ENCODE results near the gene PTPRN2. TPM values are rescaled to one million over a fixed set of nuclear protein-coding genes. Genes with fewer than 3 reads are reported as not detected.

Gene PTPRN2
- total RNA-seq, 1 experiment from 2014 or later, result not detected

DNA sequence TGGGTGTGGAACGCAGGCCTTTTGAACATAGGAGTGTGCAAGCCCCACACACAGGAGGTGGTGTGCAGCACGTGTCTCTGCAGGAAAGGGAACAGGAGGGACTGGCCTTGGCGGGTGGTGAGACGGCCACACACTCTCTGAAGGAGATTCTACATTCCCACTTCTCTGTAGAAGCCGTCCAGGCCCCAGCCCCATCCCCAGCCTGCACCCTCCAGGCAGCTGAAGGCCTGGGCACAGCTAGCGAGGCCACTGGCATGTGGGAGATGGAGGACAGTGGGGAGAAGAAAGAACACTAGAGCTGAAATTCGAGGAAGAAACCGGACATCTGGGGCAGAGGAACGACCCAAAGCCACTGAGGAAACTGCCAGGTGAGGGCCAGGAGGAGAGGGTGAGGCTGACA, 743.5 kb downstream of the PTPRN2 start:
- Histone ChIP-seq H3K36me3 (ENCODE audit: low read depth) (no peaks in the 10 kb centered on the region), H4K20me1 (ENCODE audit: insufficient read depth) (no peaks in the 10 kb centered on the region), H3K27me3 (ENCODE audit: insufficient read depth, low read depth) (peaks cover 93% of the 10 kb centered on the region), H3K27ac (no peak overlapping the region), H3K4me3 (no peak overlapping the region), H3K9me3 (ENCODE audit: insufficient read depth, low read depth) (no peaks in the 10 kb centered on the region; the same call in 1 of the 2 replicates), H3K79me2 (ENCODE audit: low read depth) (no peaks in the 10 kb centered on the region), H3K9me2 (ENCODE audit: insufficient read depth) (no peaks in the 10 kb centered on the region), H3K4me1 (replicated peaks; ENCODE audit: insufficient read depth) (no peaks in the 10 kb centered on the region), H2AFZ (no peak overlapping the region), H3F3A (ENCODE audit: insufficient read depth, low read depth) (no peaks in the 10 kb centered on the region), H3K4me2 (no peak overlapping the region)
- ChIA-PET POLR2A (ENCODE audit: unreplicated experiment) (no interaction called here), CTCF (no interaction called here)
- DNase-seq, result no peak
- no peak for TF ChIP-seq EZH2 (IDR thresholded peaks at IDR 0.05; ENCODE audit: low read depth)
- TF ChIP-seq, protein P1, sequence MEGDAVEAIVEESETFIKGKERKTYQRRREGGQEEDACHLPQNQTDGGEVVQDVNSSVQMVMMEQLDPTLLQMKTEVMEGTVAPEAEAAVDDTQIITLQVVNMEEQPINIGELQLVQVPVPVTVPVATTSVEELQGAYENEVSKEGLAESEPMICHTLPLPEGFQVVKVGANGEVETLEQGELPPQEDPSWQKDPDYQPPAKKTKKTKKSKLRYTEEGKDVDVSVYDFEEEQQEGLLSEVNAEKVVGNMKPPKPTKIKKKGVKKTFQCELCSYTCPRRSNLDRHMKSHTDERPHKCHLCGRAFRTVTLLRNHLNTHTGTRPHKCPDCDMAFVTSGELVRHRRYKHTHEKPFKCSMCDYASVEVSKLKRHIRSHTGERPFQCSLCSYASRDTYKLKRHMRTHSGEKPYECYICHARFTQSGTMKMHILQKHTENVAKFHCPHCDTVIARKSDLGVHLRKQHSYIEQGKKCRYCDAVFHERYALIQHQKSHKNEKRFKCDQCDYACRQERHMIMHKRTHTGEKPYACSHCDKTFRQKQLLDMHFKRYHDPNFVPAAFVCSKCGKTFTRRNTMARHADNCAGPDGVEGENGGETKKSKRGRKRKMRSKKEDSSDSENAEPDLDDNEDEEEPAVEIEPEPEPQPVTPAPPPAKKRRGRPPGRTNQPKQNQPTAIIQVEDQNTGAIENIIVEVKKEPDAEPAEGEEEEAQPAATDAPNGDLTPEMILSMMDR (conservative IDR thresholded peaks at IDR 0.05), result no peak
- BruUV-seq (replicated peaks), result no TSS peak
- intact Hi-C loops (cut with micrococcal nuclease; ENCODE audit: unreplicated experiment), result no loop called here

DNA sequence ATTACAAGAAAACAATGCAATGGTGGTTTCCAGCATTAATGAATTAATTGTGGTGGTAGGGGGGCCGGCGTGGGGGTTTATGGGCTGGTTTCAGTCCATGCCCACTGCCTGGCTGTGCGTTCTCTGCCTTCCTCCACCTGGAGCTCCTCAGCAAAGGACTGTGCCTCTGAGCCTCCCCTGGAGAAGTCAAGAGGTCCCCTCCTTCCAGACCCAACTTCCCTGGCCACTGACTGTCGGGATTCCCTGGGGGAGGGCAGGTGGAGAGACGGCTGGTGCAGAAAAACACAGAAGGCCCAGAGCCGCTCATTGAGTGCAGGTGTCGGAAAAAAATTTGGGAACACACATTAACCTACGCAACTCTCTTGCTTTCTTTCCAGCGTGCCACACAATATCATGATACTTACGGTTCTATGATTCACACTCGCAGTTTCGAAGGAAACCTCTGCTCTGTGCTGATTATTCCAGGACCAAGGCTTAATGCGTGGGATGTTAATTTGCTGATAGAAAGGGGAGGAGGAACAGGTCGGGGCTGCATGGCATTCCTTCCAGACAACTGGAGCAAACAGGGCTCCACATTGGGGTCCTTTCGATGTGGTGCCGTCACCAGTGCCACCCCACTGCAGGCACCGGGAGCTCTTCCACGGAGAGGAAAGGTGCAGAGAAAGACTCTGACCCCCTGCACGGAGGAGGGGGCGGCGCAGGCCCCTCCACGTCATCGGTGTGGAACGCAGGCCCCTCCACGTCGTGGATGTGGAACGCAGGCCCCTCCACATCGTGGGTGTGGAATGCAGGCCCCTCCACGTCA, 744.1 kb downstream of the PTPRN2 start:
- H3K27ac ChIP-seq, result no peak overlapping the region
- H4K20me1 ChIP-seq (ENCODE audit: insufficient read depth), result no peaks in the 10 kb centered on the region
- intact Hi-C loops (cut with micrococcal nuclease; ENCODE audit: unreplicated experiment), result no loop called here
- H3K4me2 ChIP-seq, result no peak overlapping the region
- no peaks in the 10 kb centered on the region for H3K36me3 ChIP-seq (ENCODE audit: low read depth)
- DNase-seq, result no peak
- H3F3A ChIP-seq (ENCODE audit: insufficient read depth, low read depth), result no peaks in the 10 kb centered on the region
- H3K9me3 ChIP-seq (ENCODE audit: insufficient read depth, low read depth), result no peaks in the 10 kb centered on the region; the same call in 1 of the 2 replicates
- no peak overlapping the region for H2AFZ ChIP-seq
- H3K4me1 ChIP-seq (replicated peaks; ENCODE audit: insufficient read depth), result no peaks in the 10 kb centered on the region
- ChIA-PET CTCF (no interaction called here), POLR2A (ENCODE audit: unreplicated experiment) (no interaction called here)
- peaks cover 91% of the 10 kb centered on the region for H3K27me3 ChIP-seq (ENCODE audit: insufficient read depth, low read depth)
- H3K9me2 ChIP-seq (ENCODE audit: insufficient read depth), result no peaks in the 10 kb centered on the region
- H3K4me3 ChIP-seq, result no peak overlapping the region
- no TSS peak for BruUV-seq (replicated peaks)
- no peaks in the 10 kb centered on the region for H3K79me2 ChIP-seq (ENCODE audit: low read depth)
- TF ChIP-seq, protein P1 (conservative IDR thresholded peaks at IDR 0.05), result no peak
- 0 out of 2 replicates have a peak, but pooled peaks have one; percentile 76 for TF ChIP-seq EZH2 (IDR thresholded peaks at IDR 0.05; ENCODE audit: low read depth)

DNA sequence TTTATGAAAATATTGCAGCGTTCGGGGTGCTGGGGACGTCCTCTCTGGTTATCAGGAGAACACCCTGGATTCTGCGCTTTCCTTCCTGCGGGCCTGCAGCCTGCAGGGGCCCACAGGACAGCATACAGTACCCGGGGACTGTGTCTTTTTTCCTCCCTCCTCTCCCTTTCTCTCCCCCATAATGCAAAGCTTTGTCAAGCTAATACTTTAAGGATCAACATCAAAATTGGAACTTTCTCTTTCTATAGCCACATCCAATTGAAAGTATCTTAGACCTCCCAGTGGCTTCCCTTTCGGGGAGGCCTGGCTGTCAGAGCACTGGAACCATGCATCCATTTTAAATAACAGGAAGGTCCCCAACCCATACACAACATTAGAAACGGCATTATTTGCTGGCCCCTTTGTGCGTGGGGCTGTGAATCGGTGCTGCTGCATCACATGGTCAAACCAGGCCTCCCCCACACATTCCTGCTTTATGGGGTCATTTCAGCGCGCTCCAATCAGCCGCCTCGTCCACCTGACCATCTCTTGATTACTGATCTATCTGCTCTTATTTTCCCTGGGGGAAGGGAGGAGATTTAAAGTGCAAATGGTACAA, 745.8 kb downstream of the PTPRN2 start:
- H3K4me2 ChIP-seq, result no peak overlapping the region
- intact Hi-C loops (cut with micrococcal nuclease; ENCODE audit: unreplicated experiment), result no loop called here
- DNase-seq, result no peak
- BruUV-seq (replicated peaks), result no TSS peak
- H4K20me1 ChIP-seq (ENCODE audit: insufficient read depth), result no peaks in the 10 kb centered on the region
- no peaks in the 10 kb centered on the region for H3K4me1 ChIP-seq (replicated peaks; ENCODE audit: insufficient read depth)
- no peak overlapping the region for H2AFZ ChIP-seq
- H3K27ac ChIP-seq, result no peak overlapping the region
- H3K9me2 ChIP-seq (ENCODE audit: insufficient read depth), result no peaks in the 10 kb centered on the region
- no peaks in the 10 kb centered on the region for H3K36me3 ChIP-seq (ENCODE audit: low read depth)
- H3K79me2 ChIP-seq (ENCODE audit: low read depth), result no peaks in the 10 kb centered on the region
- peaks cover 86% of the 10 kb centered on the region for H3K27me3 ChIP-seq (ENCODE audit: insufficient read depth, low read depth)
- no peak overlapping the region for H3K4me3 ChIP-seq
- H3F3A ChIP-seq (ENCODE audit: insufficient read depth, low read depth), result no peaks in the 10 kb centered on the region
- ChIA-PET CTCF (no interaction called here), POLR2A (ENCODE audit: unreplicated experiment) (no interaction called here)
- TF ChIP-seq, protein P1 (conservative IDR thresholded peaks at IDR 0.05), result no peak
- no peak for TF ChIP-seq EZH2 (IDR thresholded peaks at IDR 0.05; ENCODE audit: low read depth)
- no peaks in the 10 kb centered on the region; the same call in 1 of the 2 replicates for H3K9me3 ChIP-seq (ENCODE audit: insufficient read depth, low read depth)

All from PC-9 (cell line).